Testis (tissue), 2 donors: Measurements from ENCODE around the gene IL15RA.

ENCODE experiments used
- CTCF ChIP-seq, 3 experiments: fragments of 450-650 bp in 2 of 3; fragments of 200-600 bp in 1 of 3; sonication (generic) in 1 of 3; IDR thresholded peaks; one replicate each; pipeline ENCODE4 v1.5.1; 2016 to 2019; ENCODE audit warnings: antibody characterized with exemption in 3 of 3, mild to moderate bottlenecking in 2 of 3, moderate library complexity in 1 of 3
- POLR2A ChIP-seq: fragments of 450-650 bp; IDR thresholded peaks from one replicate; pipeline ENCODE4 v1.6.1; 2017; ENCODE audit warnings: antibody characterized with exemption, mild to moderate bottlenecking, moderate library complexity

- TF ChIP-seq POLR2A (no peak), CTCF (IDR thresholded peaks at IDR 0.05) (no peak)
Observed at GRCh38 chr10:6020826-6021225, 43.5 kb upstream of the IL15RA start.
